HUES64 (cell line): ENCODE results near the gene FBXL15.

Experiments used
- H3K27ac ChIP-seq: 2 replicates; pipeline ENCODE4 v1.7.0; 2013; ENCODE audit warnings: low read depth, low read length, inconsistent platforms
- H3K27me3 ChIP-seq: 2 replicates; pipeline ENCODE4 v1.6.1; 2013; ENCODE audit warnings: mild to moderate bottlenecking, low read length; ENCODE audit not compliant: insufficient read depth
- H3K36me3 ChIP-seq: 2 replicates; pipeline ENCODE4 v1.6.1; 2013; ENCODE audit warnings: mild to moderate bottlenecking, low read length; ENCODE audit not compliant: insufficient read depth
- H3K4me1 ChIP-seq: 2 replicates; pipeline ENCODE4 v1.6.1; 2013; ENCODE audit warnings: mild to moderate bottlenecking, low read length, moderate library complexity; ENCODE audit not compliant: insufficient read depth
- H3K4me3 ChIP-seq: 2 replicates; pipeline ENCODE4 v1.5.1; 2013; ENCODE audit warnings: mild to moderate bottlenecking, low read length, moderate library complexity
- H3K9ac ChIP-seq: 2 replicates; pipeline ENCODE4 v1.6.1; 2013; ENCODE audit warnings: mild to moderate bottlenecking, low read depth, low read length
- H3K9me3 ChIP-seq: 2 replicates; pipeline ENCODE4 v1.6.1; 2013; ENCODE audit warnings: low read depth, low read length; ENCODE audit not compliant: insufficient read depth
- WGBS: fragments of 150-250, 120-280 bp; methylation state at CpG from one replicate; pipeline ENCODE4 v1.1.7; 2013; ENCODE audit warnings: missing lambda C conversion rate; 5-methylcytosine and 5-hydroxymethylcytosine counted together

Gene FBXL15

GRCh38 chr10:102433619-102434046 is 13.0 kb downstream of the FBXL15 start:
- H3K4me3 ChIP-seq, result no peak overlapping the region
- H3K4me1 ChIP-seq, result peaks cover 10% of the 10 kb centered on the region; the same call in 1 of the 2 replicates
- 64% methylated on average over 5 of the region's 5 CpGs for WGBS
- H3K9ac ChIP-seq, result no peak overlapping the region
- no peaks in the 10 kb centered on the region for H3K36me3 ChIP-seq
- H3K9me3 ChIP-seq, result no peaks in the 10 kb centered on the region
- H3K27ac ChIP-seq, result no peak overlapping the region
- peaks cover 39% of the 10 kb centered on the region for H3K27me3 ChIP-seq

GRCh38 chr10:102434394-102435132 is 13.9 kb downstream of the FBXL15 start:
- Histone ChIP-seq H3K4me1 (peaks cover 10% of the 10 kb centered on the region; the same call in 1 of the 2 replicates), H3K27ac (no peak overlapping the region), H3K9ac (no peak overlapping the region), H3K36me3 (no peaks in the 10 kb centered on the region), H3K4me3 (peak overlapping the region; percentile 37; the same call in 1 of the 2 replicates), H3K9me3 (no peaks in the 10 kb centered on the region), H3K27me3 (peaks cover 39% of the 10 kb centered on the region)
- WGBS, result 16% methylated on average over 6 of the region's 9 CpGs

DNA sequence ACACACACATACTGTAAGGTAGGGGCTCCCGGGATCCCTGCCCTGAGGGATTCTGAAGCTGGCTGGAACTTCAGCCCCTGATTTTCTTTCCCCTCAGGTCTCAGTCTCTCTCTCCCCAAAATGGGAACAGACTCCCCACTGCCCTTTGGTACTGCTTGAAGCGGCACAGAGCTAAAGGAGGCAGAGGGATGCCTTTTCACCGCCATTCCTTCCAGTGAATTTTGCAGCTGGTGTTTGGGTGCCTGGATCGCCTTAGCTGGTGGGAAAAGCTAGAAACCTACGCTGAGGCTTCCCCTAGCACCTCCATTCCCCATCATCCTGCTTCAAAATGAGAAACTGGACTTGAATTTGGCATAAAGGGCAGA is 14.5 kb downstream of the FBXL15 start:
- Histone ChIP-seq H3K27ac (no peak overlapping the region), H3K9me3 (no peaks in the 10 kb centered on the region), H3K4me1 (peaks cover 10% of the 10 kb centered on the region; the same call in 1 of the 2 replicates), H3K36me3 (no peaks in the 10 kb centered on the region), H3K4me3 (peak overlapping the region; percentile 37), H3K9ac (no peak overlapping the region), H3K27me3 (peaks cover 39% of the 10 kb centered on the region)
- 7% methylated on average over 5 of the region's 5 CpGs for WGBS

- Histone ChIP-seq H3K27me3 (peaks cover 39% of the 10 kb centered on the region), H3K36me3 (no peaks in the 10 kb centered on the region), H3K27ac (no peak overlapping the region), H3K4me3 (peak overlapping the region; percentile 37), H3K9me3 (no peaks in the 10 kb centered on the region), H3K9ac (no peak overlapping the region), H3K4me1 (peaks cover 10% of the 10 kb centered on the region; the same call in 1 of the 2 replicates)
- 9% methylated on average over 10 of the region's 14 CpGs for WGBS
These were observed 15.0 kb downstream of the FBXL15 start for GRCh38 chr10:102435529-102436233.

- H3K4me3 ChIP-seq, result no peak overlapping the region
- no peak overlapping the region for H3K27ac ChIP-seq
- WGBS, result 84% methylated on average over 6 of the region's 6 CpGs
- peaks cover 10% of the 10 kb centered on the region; the same call in 1 of the 2 replicates for H3K4me1 ChIP-seq
- H3K36me3 ChIP-seq, result no peaks in the 10 kb centered on the region
- H3K27me3 ChIP-seq, result peaks cover 39% of the 10 kb centered on the region
- no peak overlapping the region for H3K9ac ChIP-seq
- no peaks in the 10 kb centered on the region for H3K9me3 ChIP-seq
These were observed 15.7 kb downstream of the FBXL15 start for GRCh38 chr10:102436312-102436711.

DNA sequence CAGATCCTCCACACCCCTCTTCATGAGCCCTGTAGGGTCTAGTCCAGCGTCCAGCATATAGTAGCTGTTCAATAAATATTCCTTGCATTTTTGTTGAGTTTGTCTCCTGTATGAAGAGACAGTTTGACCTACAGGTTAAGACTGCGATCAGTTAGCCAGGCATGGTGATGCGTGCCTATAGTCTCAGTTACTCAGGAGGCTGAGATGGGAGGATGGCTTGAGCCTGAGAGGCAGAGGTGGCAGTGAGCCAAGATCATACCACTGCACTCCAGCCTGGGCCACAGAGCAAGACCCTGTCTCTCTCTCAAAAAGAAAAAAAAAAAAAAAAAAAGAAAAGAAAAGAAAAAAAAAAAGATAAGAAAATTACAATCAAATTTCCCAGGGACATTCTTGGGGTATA is 16.9 kb downstream of the FBXL15 start:
- Histone ChIP-seq H3K4me1 (peaks cover 6% of the 10 kb centered on the region; the same call in 1 of the 2 replicates), H3K27ac (no peak overlapping the region), H3K9me3 (no peaks in the 10 kb centered on the region), H3K4me3 (no peak overlapping the region), H3K27me3 (peaks cover 40% of the 10 kb centered on the region), H3K9ac (no peak overlapping the region), H3K36me3 (no peaks in the 10 kb centered on the region)
- 91% methylated on average over 3 of the region's 3 CpGs for WGBS

GRCh38 chr10:102438374-102438773 is 17.7 kb downstream of the FBXL15 start:
- Histone ChIP-seq H3K9me3 (no peaks in the 10 kb centered on the region), H3K4me3 (no peak overlapping the region), H3K4me1 (peaks cover 6% of the 10 kb centered on the region; the same call in 1 of the 2 replicates), H3K9ac (no peak overlapping the region), H3K27ac (no peak overlapping the region), H3K27me3 (peaks cover 38% of the 10 kb centered on the region), H3K36me3 (no peaks in the 10 kb centered on the region)
- WGBS, result 81% methylated on average over 1 of the region's 1 CpG

GRCh38 chr10:102444851-102445250 is 24.2 kb downstream of the FBXL15 start:
- peaks cover 3% of the 10 kb centered on the region; the same call in 1 of the 2 replicates for H3K27me3 ChIP-seq
- H3K4me1 ChIP-seq, result peaks cover 6% of the 10 kb centered on the region; the same call in 1 of the 2 replicates
- no peaks in the 10 kb centered on the region for H3K9me3 ChIP-seq
- H3K36me3 ChIP-seq, result no peaks in the 10 kb centered on the region
- no peak overlapping the region for H3K9ac ChIP-seq
- H3K27ac ChIP-seq, result no peak overlapping the region
- WGBS, result no CpG with 5 or more reads among the region's 2 CpGs
- no peak overlapping the region for H3K4me3 ChIP-seq

GRCh38 chr10:102449321-102450123 is 28.9 kb downstream of the FBXL15 start:
- Histone ChIP-seq H3K27me3 (no peaks in the 10 kb centered on the region), H3K36me3 (peaks cover 15% of the 10 kb centered on the region), H3K27ac (peak overlapping the region; percentile 65; the same call in 1 of the 2 replicates), H3K4me3 (peak overlapping the region; percentile 89), H3K9me3 (no peaks in the 10 kb centered on the region), H3K4me1 (peaks cover 24% of the 10 kb centered on the region), H3K9ac (peak overlapping the region; percentile 74)
- 9% methylated on average over 30 of the region's 30 CpGs for WGBS

- Histone ChIP-seq H3K4me3 (peak overlapping the region; percentile 89), H3K9me3 (no peaks in the 10 kb centered on the region), H3K27me3 (no peaks in the 10 kb centered on the region), H3K36me3 (peaks cover 15% of the 10 kb centered on the region), H3K9ac (peak overlapping the region; percentile 74), H3K27ac (peak overlapping the region; percentile 65; the same call in 1 of the 2 replicates), H3K4me1 (peaks cover 27% of the 10 kb centered on the region)
- WGBS, result under 1% methylated on average over 11 of the region's 11 CpGs
These were observed 29.4 kb downstream of the FBXL15 start for GRCh38 chr10:102450124-102450373.
